H9 (cell line): ENCODE data around the gene ASCC2. TPM values are rescaled to one million over a fixed set of nuclear protein-coding genes. Genes with fewer than 3 reads are reported as not detected.

ENCODE experiments used
- DNase-seq: peaks from one replicate; pipeline ENCODE4 v3.0.0-alpha.2; 2017
- H2AFZ ChIP-seq: one replicate; pipeline ENCODE4 v1.6.1; 2013; ENCODE audit warnings: mild to moderate bottlenecking, low read length, control low read depth, moderate library complexity
- H2AK5ac ChIP-seq: 2 replicates; pipeline ENCODE4 v1.6.1; 2013; ENCODE audit warnings: low read length, control low read depth, mixed read lengths; ENCODE audit not compliant: insufficient read length
- H2BK120ac ChIP-seq: one replicate; pipeline ENCODE4 v1.6.1; 2013; ENCODE audit warnings: low read depth, mild to moderate bottlenecking, low read length, control low read depth, inconsistent platforms; ENCODE audit not compliant: poor library complexity, severe bottlenecking
- H2BK12ac ChIP-seq: 2 replicates; pipeline ENCODE4 v1.6.1; 2013; ENCODE audit warnings: low read length, control low read depth, mixed read lengths, low read depth; ENCODE audit not compliant: insufficient read length
- H2BK15ac ChIP-seq: 2 replicates; pipeline ENCODE4 v1.6.1; 2013; ENCODE audit warnings: low read depth, low read length, control low read depth
- H2BK20ac ChIP-seq: one replicate; pipeline ENCODE4 v1.6.1; 2013; ENCODE audit warnings: low read depth, mild to moderate bottlenecking, low read length, control low read depth, inconsistent platforms; ENCODE audit not compliant: poor library complexity, severe bottlenecking
- H2BK5ac ChIP-seq: 2 replicates; pipeline ENCODE4 v1.6.1; 2013; ENCODE audit warnings: low read length, control low read depth, mixed read lengths; ENCODE audit not compliant: insufficient read length
- H3K14ac ChIP-seq: 2 replicates; pipeline ENCODE4 v1.6.1; 2013; ENCODE audit warnings: low read length, control low read depth; ENCODE audit not compliant: insufficient read depth
- H3K18ac ChIP-seq: 2 replicates; pipeline ENCODE4 v1.6.1; 2013; ENCODE audit warnings: low read depth, mild to moderate bottlenecking, mixed read lengths, low read length, control low read depth; ENCODE audit not compliant: insufficient read length
- H3K23ac ChIP-seq: 2 replicates; pipeline ENCODE4 v1.6.1; 2013; ENCODE audit warnings: low read length, control low read depth, mixed read lengths, low read depth; ENCODE audit not compliant: insufficient read length
- H3K23me2 ChIP-seq: 2 replicates; pipeline ENCODE4 v1.6.1; 2013; ENCODE audit warnings: low read depth, mild to moderate bottlenecking, mixed read lengths, low read length, control low read depth; ENCODE audit not compliant: insufficient read length, poor library complexity, severe bottlenecking
- H3K27ac ChIP-seq: 2 replicates; pipeline ENCODE4 v1.5.1; 2013; ENCODE audit warnings: low read length, control low read depth, mixed read lengths, low read depth; ENCODE audit not compliant: insufficient read length
- H3K27me3 ChIP-seq: 2 replicates; pipeline ENCODE4 v1.6.1; 2013; ENCODE audit warnings: low read length, control low read depth, inconsistent platforms; ENCODE audit not compliant: insufficient read depth
- H3K4ac ChIP-seq: 2 replicates; pipeline ENCODE4 v1.6.1; 2013; ENCODE audit warnings: low read depth, mild to moderate bottlenecking, control low read depth, inconsistent platforms, low read length, moderate library complexity
- H3K4me1 ChIP-seq: 2 replicates; pipeline ENCODE4 v1.6.1; 2013; ENCODE audit warnings: low read length, control low read depth, inconsistent platforms; ENCODE audit not compliant: insufficient read depth
- H3K4me2 ChIP-seq: 2 replicates; pipeline ENCODE4 v1.6.1; 2013; ENCODE audit warnings: low read length, control low read depth, mixed read lengths; ENCODE audit not compliant: insufficient read length, insufficient read depth
- H3K56ac ChIP-seq: 2 replicates; pipeline ENCODE4 v1.6.1; 2013; ENCODE audit warnings: low read depth, mild to moderate bottlenecking, mixed read lengths, low read length, control low read depth; ENCODE audit not compliant: insufficient read length
- H3K79me1 ChIP-seq: 2 replicates; pipeline ENCODE4 v1.6.1; 2013; ENCODE audit warnings: low read depth, mild to moderate bottlenecking, moderate library complexity, low read length, control low read depth, inconsistent platforms; ENCODE audit not compliant: insufficient read depth, poor library complexity, severe bottlenecking
- H3K79me2 ChIP-seq: 2 replicates; pipeline ENCODE4 v1.6.1; 2013; ENCODE audit warnings: low read length, control low read depth, inconsistent platforms; ENCODE audit not compliant: insufficient read depth
- H3K9ac ChIP-seq: 2 replicates; pipeline ENCODE4 v1.6.1; 2013; ENCODE audit warnings: low read length, control low read depth, mixed read lengths; ENCODE audit not compliant: insufficient read length; ENCODE audit errors: extremely low read depth
- H3K9me3 ChIP-seq: one replicate; pipeline ENCODE4 v1.6.1; 2013; ENCODE audit warnings: low read depth, low read length, inconsistent platforms; ENCODE audit not compliant: control insufficient read depth
- H3T11ph ChIP-seq: one replicate; pipeline ENCODE4 v1.6.1; 2013; ENCODE audit warnings: mild to moderate bottlenecking, low read length, control low read depth, inconsistent platforms
- H4K20me1 ChIP-seq: one replicate; pipeline ENCODE4 v1.6.1; 2013; ENCODE audit not compliant: control insufficient read depth, insufficient read length, insufficient read depth
- H4K5ac ChIP-seq: 2 replicates; pipeline ENCODE4 v1.6.1; 2013; ENCODE audit warnings: low read depth, mild to moderate bottlenecking, mixed read lengths, low read length, control low read depth; ENCODE audit not compliant: insufficient read length
- H4K8ac ChIP-seq: replicated peaks from 2 replicates; pipeline ENCODE4 v1.6.1; 2013; ENCODE audit warnings: low read length, control low read depth, mixed read lengths, low read depth; ENCODE audit not compliant: insufficient read length
- H4K91ac ChIP-seq: 2 replicates; pipeline ENCODE4 v1.6.1; 2013; ENCODE audit warnings: low read depth, mild to moderate bottlenecking, moderate library complexity, mixed read lengths, low read length, control low read depth; ENCODE audit not compliant: insufficient read length
- H3K27ac Mint-ChIP-seq, 3 experiments: 2 replicates in 2 of 3; 3 replicates in 1 of 3; pipeline ENCODE4 v1.8.0; 2020 to 2021; ENCODE audit warnings: mixed read lengths in 3 of 3, mild to moderate bottlenecking in 1 of 3, moderate library complexity in 1 of 3
- H3K27me3 Mint-ChIP-seq: 2 replicates; pipeline ENCODE4 v1.8.0; 2021; ENCODE audit warnings: low read depth, mild to moderate bottlenecking, moderate library complexity, mixed read lengths
- H3K36me3 Mint-ChIP-seq, 3 experiments: 2 replicates in 2 of 3; 3 replicates in 1 of 3; pipeline ENCODE4 v1.8.0; 2020 to 2021; ENCODE audit warnings: low read depth in 3 of 3, mixed read lengths in 3 of 3; ENCODE audit not compliant: insufficient read depth in 1 of 3
- H3K4me1 Mint-ChIP-seq, 2 experiments: 2 replicates each; pipeline ENCODE4 v1.8.0; 2020; ENCODE audit warnings: mixed read lengths in 2 of 2
- H3K4me3 Mint-ChIP-seq, 2 experiments: 2 replicates in 1 of 2; 3 replicates in 1 of 2; pipeline ENCODE4 v1.8.0; 2020 to 2021; ENCODE audit warnings: mild to moderate bottlenecking in 2 of 2, mixed read lengths in 2 of 2, moderate library complexity in 1 of 2
- H3K9me3 Mint-ChIP-seq, 2 experiments: 2 replicates in 1 of 2; 3 replicates in 1 of 2; pipeline ENCODE4 v1.8.0; 2020; ENCODE audit warnings: mild to moderate bottlenecking in 2 of 2, mixed read lengths in 2 of 2, moderate library complexity in 1 of 2
- WGBS: extraction: QIAGEN DNeasy Blood & Tissue Kit; methylation state at CpG from one replicate; pipeline ENCODE4 v1.1.7; 2013; ENCODE audit warnings: missing lambda C conversion rate, low lambda C conversion rate, mixed read lengths; ENCODE audit not compliant: insufficient read length; ENCODE audit errors: extremely low coverage; 5-methylcytosine and 5-hydroxymethylcytosine counted together
- total RNA-seq: library from RNA; stranded (reverse); gene quantifications from 2 replicates; pipeline ENCODE4 v1.2.1, GENCODE V29; 2021
- TF ChIP-seq, protein P1 (sequence below): fragments of 200-600 bp; sonication (generic); conservative IDR thresholded peaks from 3 replicates; pipeline ENCODE4 v1.8.0; 2021; ENCODE audit warnings: antibody characterized with exemption, mild to moderate bottlenecking

Gene ASCC2
- total RNA-seq, 1 experiment from 2014 or later, result 48.2 TPM

GRCh38 chr22:29839039-29839438, 965 bp upstream of the ASCC2 start:
- Histone ChIP-seq H3K4me2 (no peak overlapping the region), H3K4ac (no peak overlapping the region), H2BK12ac (no peak overlapping the region), H3K23ac (no peak overlapping the region), H3K27ac (no peak overlapping the region), H2BK20ac (no peak overlapping the region), H3K4me1 (no peaks in the 10 kb centered on the region), H3K79me2 (no peaks in the 10 kb centered on the region), H3T11ph (no peak overlapping the region), H4K5ac (no peak overlapping the region), H3K18ac (no peak overlapping the region), H3K9me3 (no peaks in the 10 kb centered on the region), H2AFZ (no peak overlapping the region), H3K79me1 (no peaks in the 10 kb centered on the region), H2AK5ac (no peak overlapping the region), H3K23me2 (peaks cover 5% of the 10 kb centered on the region), H3K56ac (no peak overlapping the region), H2BK5ac (no peak overlapping the region), H2BK15ac (no peak overlapping the region), H2BK120ac (no peak overlapping the region), H3K9ac (no peak overlapping the region), H4K91ac (no peak overlapping the region), H3K27me3 (no peaks in the 10 kb centered on the region), H4K8ac (no peak overlapping the region), H3K14ac (no peak overlapping the region), H4K20me1 (no peaks in the 10 kb centered on the region)
- WGBS, result no CpG with 5 or more reads among the region's 1 CpG
- Mint-ChIP-seq H3K9me3 (no peaks in the 10 kb centered on the region; a peak in 1 of 5 replicates), H3K27ac (no peak overlapping the region), H3K4me1 (peaks cover 22 to 25% of the 10 kb centered on the region in 2 experiments), H3K36me3 (peaks cover 0 to 4% (median 0%) of the 10 kb centered on the region in 3 experiments; a peak in 1 of 7 replicates), H3K4me3 (no peak overlapping the region; a peak in 1 of 5 replicates), H3K27me3 (peaks cover 1% of the 10 kb centered on the region)
- TF ChIP-seq, protein P1, sequence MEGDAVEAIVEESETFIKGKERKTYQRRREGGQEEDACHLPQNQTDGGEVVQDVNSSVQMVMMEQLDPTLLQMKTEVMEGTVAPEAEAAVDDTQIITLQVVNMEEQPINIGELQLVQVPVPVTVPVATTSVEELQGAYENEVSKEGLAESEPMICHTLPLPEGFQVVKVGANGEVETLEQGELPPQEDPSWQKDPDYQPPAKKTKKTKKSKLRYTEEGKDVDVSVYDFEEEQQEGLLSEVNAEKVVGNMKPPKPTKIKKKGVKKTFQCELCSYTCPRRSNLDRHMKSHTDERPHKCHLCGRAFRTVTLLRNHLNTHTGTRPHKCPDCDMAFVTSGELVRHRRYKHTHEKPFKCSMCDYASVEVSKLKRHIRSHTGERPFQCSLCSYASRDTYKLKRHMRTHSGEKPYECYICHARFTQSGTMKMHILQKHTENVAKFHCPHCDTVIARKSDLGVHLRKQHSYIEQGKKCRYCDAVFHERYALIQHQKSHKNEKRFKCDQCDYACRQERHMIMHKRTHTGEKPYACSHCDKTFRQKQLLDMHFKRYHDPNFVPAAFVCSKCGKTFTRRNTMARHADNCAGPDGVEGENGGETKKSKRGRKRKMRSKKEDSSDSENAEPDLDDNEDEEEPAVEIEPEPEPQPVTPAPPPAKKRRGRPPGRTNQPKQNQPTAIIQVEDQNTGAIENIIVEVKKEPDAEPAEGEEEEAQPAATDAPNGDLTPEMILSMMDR, result no peak
- DNase-seq, result no peak
